SH-SY5Y (cell line): ENCODE data around the gene KRTAP2-4.

Source experiments
- GATA2 ChIP-seq: IDR thresholded peaks from 2 replicates; pipeline ENCODE4 v1.6.1; 2011; ENCODE audit warnings: mild to moderate bottlenecking, low read depth, low read length
- GATA3 ChIP-seq: IDR thresholded peaks from 2 replicates; pipeline ENCODE4 v1.6.1; 2011; ENCODE audit warnings: low read depth, mild to moderate bottlenecking, low read length, moderate library complexity

DNA sequence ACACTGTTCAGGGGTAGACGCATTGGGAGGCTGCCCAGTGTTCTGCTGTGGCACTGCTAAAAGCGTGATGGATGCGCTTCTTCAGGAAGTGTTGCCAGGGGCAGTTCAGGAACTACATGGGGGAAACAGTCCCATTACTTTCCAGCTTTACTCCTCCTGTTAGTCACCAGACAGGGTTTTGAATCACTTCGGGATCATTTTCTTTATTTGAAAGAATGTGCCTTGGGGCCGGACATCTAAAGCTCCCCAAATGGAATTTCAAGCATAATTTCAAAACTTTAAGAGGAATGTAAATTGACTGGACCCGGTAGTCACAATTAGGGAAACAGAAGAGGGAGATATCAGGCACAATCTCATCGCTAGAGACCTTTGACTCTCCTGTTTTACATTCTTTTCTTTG lies 17.2 kb downstream of the KRTAP2-4 start:
- TF ChIP-seq GATA2 (no peak), GATA3 (no peak)
